Measurements from ENCODE around the gene MED19. TPM values are rescaled to one million over a fixed set of nuclear protein-coding genes. Genes with fewer than 3 reads are reported as not detected.

The MED19 gene
- 10 to 100 TPM; 13.9 to 14.1 TPM for total RNA-seq

GRCh38 chr11:57711414-57712255, at the start of gene MED19:
TSS of gene MED19 (minus strand) at chr11:57712215. CDS start at chr11:57712179, 36 bp downstream.
- Mint-ChIP-seq H3K36me3 (ENCODE audit: low read depth) (peaks cover 22% of the 10 kb centered on the region), H3K4me1 (peaks cover 59% of the 10 kb centered on the region), H3K27ac (peak within 1 kb of the TSS; percentile 90), H3K9me3 (no peaks in the 10 kb centered on the region), H3K27me3 (no peaks in the 10 kb centered on the region), H3K4me3 (peak within 1 kb of the TSS; percentile 98)
- peak; percentile 81 for DNase-seq
- POLR2A ChIA-PET = interaction anchor here (1.0 to 6.8 kb wide), 13 partner anchors 9 to 376 kb away, joined by 3 to 54 read pairs (median 4); partner anchors contain the start of genes CLP1, SELENOH, SSRP1 and TIMM10
- CTCF ChIA-PET = interaction anchor here (0.7 to 4.1 kb wide), 6 partner anchors 58 to 185 kb away, joined by 3 to 20 read pairs (median 4); partner anchors contain the start of gene UBE2L6

- ChIA-PET CTCF (interaction anchor here (1.4 to 1.5 kb wide), 2 partner anchors 13 to 43 kb away, joined by 4 read pairs; no protein-coding TSS in a partner anchor), POLR2A (no interaction called here)
- Mint-ChIP-seq H3K36me3 (ENCODE audit: low read depth) (no peaks in the 10 kb centered on the region), H3K4me3 (no peak overlapping the region), H3K27me3 (peaks cover 4% of the 10 kb centered on the region), H3K4me1 (no peaks in the 10 kb centered on the region), H3K27ac (no peak overlapping the region), H3K9me3 (no peaks in the 10 kb centered on the region)
- no peak for DNase-seq
Measured at GRCh38 chr11:57758174-57758573, 46.2 kb upstream of the MED19 start.

GRCh38 chr11:57752954-57753353, 40.9 kb upstream of the MED19 start:
- POLR2A ChIA-PET = interaction anchor here (2.1 kb wide), 1 partner anchor 11 kb away, joined by 13 read pairs; the partner anchor contains the start of gene SELENOH
- no peak for DNase-seq
- Mint-ChIP-seq H3K27ac (no peak overlapping the region), H3K36me3 (ENCODE audit: low read depth) (peaks cover 9% of the 10 kb centered on the region), H3K4me1 (peaks cover 1% of the 10 kb centered on the region), H3K27me3 (no peaks in the 10 kb centered on the region), H3K4me3 (no peak overlapping the region), H3K9me3 (no peaks in the 10 kb centered on the region)
- CTCF ChIA-PET = interaction anchor here (1.1 to 2.2 kb wide), 2 partner anchors 18 to 47 kb away, joined by 3 to 60 read pairs; no protein-coding TSS in a partner anchor

- peaks cover 14% of the 10 kb centered on the region for H3K36me3 Mint-ChIP-seq (ENCODE audit: low read depth)
Measured at GRCh38 chr11:57751676-57752253, 39.8 kb upstream of the MED19 start, which contains the start of gene BTBD18. TSS of gene BTBD18 (minus strand) at chr11:57751819. CDS start at chr11:57751188, 631 bp downstream.

GRCh38 chr11:57751176-57751575, 39.2 kb upstream of the MED19 start:
- Mint-ChIP-seq H3K36me3 (ENCODE audit: low read depth) (peaks cover 18% of the 10 kb centered on the region), H3K27ac (no peak overlapping the region), H3K9me3 (no peaks in the 10 kb centered on the region), H3K27me3 (no peaks in the 10 kb centered on the region), H3K4me1 (peaks cover 4% of the 10 kb centered on the region), H3K4me3 (no peak overlapping the region)
- DNase-seq = no peak
- CTCF ChIA-PET = interaction anchor here (0.5 to 2.2 kb wide), 11 partner anchors 10 to 84 kb away, joined by 3 to 60 read pairs (median 3); partner anchors contain the start of gene SELENOH
- POLR2A ChIA-PET = interaction anchor here (1.0 to 2.1 kb wide), 2 partner anchors 9 to 49 kb away, joined by 4 to 13 read pairs; partner anchors contain the start of gene SELENOH

More at GRCh38 chr11:57751676-57752253, 39.8 kb upstream of the MED19 start, which contains the start of gene BTBD18:
- no peak for DNase-seq
- no peak within 1 kb of the TSS for H3K27ac Mint-ChIP-seq
- H3K4me3 Mint-ChIP-seq = no peak within 1 kb of the TSS
- peaks cover 4% of the 10 kb centered on the region for H3K4me1 Mint-ChIP-seq
- ChIA-PET CTCF (interaction anchor here (0.5 to 2.2 kb wide), 13 partner anchors 9 to 84 kb away, joined by 3 to 60 read pairs (median 3); partner anchors contain the start of gene SELENOH), POLR2A (interaction anchor here (0.8 to 2.1 kb wide), 3 partner anchors 10 to 49 kb away, joined by 3 to 13 read pairs (median 4); partner anchors contain the start of gene SELENOH)
- no peaks in the 10 kb centered on the region for H3K9me3 Mint-ChIP-seq
- H3K27me3 Mint-ChIP-seq = no peaks in the 10 kb centered on the region

GRCh38 chr11:57746920-57747319, 34.9 kb upstream of the MED19 start:
- Mint-ChIP-seq H3K4me3 (no peak overlapping the region), H3K27ac (no peak overlapping the region), H3K4me1 (peaks cover 19% of the 10 kb centered on the region), H3K27me3 (no peaks in the 10 kb centered on the region), H3K36me3 (ENCODE audit: low read depth) (peaks cover 48% of the 10 kb centered on the region), H3K9me3 (no peaks in the 10 kb centered on the region)
- ChIA-PET CTCF (interaction anchor here (5.4 kb wide), 1 partner anchor 54 kb away, joined by 37 read pairs; no protein-coding TSS in a partner anchor), POLR2A (interaction anchor here (0.9 kb wide), 1 partner anchor 18 kb away, joined by 3 read pairs; no protein-coding TSS in a partner anchor)
- no peak for DNase-seq

- Mint-ChIP-seq H3K9me3 (no peaks in the 10 kb centered on the region), H3K27ac (no peak overlapping the region), H3K4me1 (peaks cover 27% of the 10 kb centered on the region), H3K27me3 (no peaks in the 10 kb centered on the region), H3K4me3 (no peak overlapping the region), H3K36me3 (ENCODE audit: low read depth) (peaks cover 55% of the 10 kb centered on the region)
- no peak for DNase-seq
- POLR2A ChIA-PET = interaction anchor here (1.1 kb wide), 1 partner anchor 33 kb away, joined by 4 read pairs; the partner anchor contains the start of genes MED19 and TMX2
- CTCF ChIA-PET = interaction anchor here (1.2 to 5.4 kb wide), 2 partner anchors 13 to 56 kb away, joined by 4 to 37 read pairs; no protein-coding TSS in a partner anchor
Measured at GRCh38 chr11:57745206-57745605, 33.2 kb upstream of the MED19 start.

- peak overlapping the region; percentile 36 for H3K27ac Mint-ChIP-seq
- DNase-seq = no peak
- no peak overlapping the region for H3K4me3 Mint-ChIP-seq
- no peaks in the 10 kb centered on the region for H3K27me3 Mint-ChIP-seq
- H3K9me3 Mint-ChIP-seq = no peaks in the 10 kb centered on the region
- peaks cover 59% of the 10 kb centered on the region for H3K36me3 Mint-ChIP-seq (ENCODE audit: low read depth)
- ChIA-PET CTCF (no interaction called here), POLR2A (interaction anchor here (1.1 to 1.3 kb wide), 2 partner anchors 33 to 56 kb away, joined by 4 to 5 read pairs; partner anchors contain the start of genes MED19 and TMX2)
- H3K4me1 Mint-ChIP-seq = peaks cover 30% of the 10 kb centered on the region
Measured at GRCh38 chr11:57744357-57744756, 32.3 kb upstream of the MED19 start.

GRCh38 chr11:57742087-57742452, 30.1 kb upstream of the MED19 start:
- H3K27ac Mint-ChIP-seq = peak overlapping the region; percentile 95
- POLR2A ChIA-PET = interaction anchor here (0.7 to 3.1 kb wide), 28 partner anchors 10 to 1402 kb away, joined by 3 to 54 read pairs (median 4); partner anchors contain the start of genes BTBD18, CLP1, FAM111B and MED19
- CTCF ChIA-PET = interaction anchor here (0.6 to 4.1 kb wide), 6 partner anchors 10 to 174 kb away, joined by 4 to 35 read pairs (median 4); partner anchors contain the start of genes BTBD18 and UBE2L6
- no peaks in the 10 kb centered on the region for H3K9me3 Mint-ChIP-seq
- H3K27me3 Mint-ChIP-seq = no peaks in the 10 kb centered on the region
- H3K4me1 Mint-ChIP-seq = peaks cover 28% of the 10 kb centered on the region
- peak overlapping the region; percentile 98 for H3K4me3 Mint-ChIP-seq
- peaks cover 68% of the 10 kb centered on the region for H3K36me3 Mint-ChIP-seq (ENCODE audit: low read depth)
- DNase-seq = no peak

- peak within 1 kb of the TSS; percentile 98 for H3K4me3 Mint-ChIP-seq
- peak within 1 kb of the TSS; percentile 95 for H3K27ac Mint-ChIP-seq
- CTCF ChIA-PET = interaction anchor here (0.6 to 4.1 kb wide), 7 partner anchors 10 to 174 kb away, joined by 3 to 35 read pairs (median 4); partner anchors contain the start of genes BTBD18 and UBE2L6
- peaks cover 62% of the 10 kb centered on the region for H3K36me3 Mint-ChIP-seq (ENCODE audit: low read depth)
- no peaks in the 10 kb centered on the region for H3K9me3 Mint-ChIP-seq
- H3K27me3 Mint-ChIP-seq = no peaks in the 10 kb centered on the region
- peaks cover 26% of the 10 kb centered on the region for H3K4me1 Mint-ChIP-seq
- POLR2A ChIA-PET = interaction anchor here (0.7 to 3.1 kb wide), 30 partner anchors 10 to 1403 kb away, joined by 3 to 54 read pairs (median 4); partner anchors contain the start of genes BTBD18, CLP1, FAM111B and MED19
- DNase-seq = peak; percentile 96
Measured at GRCh38 chr11:57741132-57742086, 29.4 kb upstream of the MED19 start, which contains the start of gene SELENOH. TSS of gene SELENOH (plus strand) at chr11:57741491. CDS start at chr11:57741596, 105 bp downstream.

GRCh38 chr11:57735619-57736298, 23.7 kb upstream of the MED19 start:
- Mint-ChIP-seq H3K4me1 (peaks cover 19% of the 10 kb centered on the region), H3K27ac (peak overlapping the region; percentile 17), H3K27me3 (no peaks in the 10 kb centered on the region), H3K4me3 (no peak overlapping the region), H3K9me3 (no peaks in the 10 kb centered on the region), H3K36me3 (ENCODE audit: low read depth) (peaks cover 27% of the 10 kb centered on the region)
- CTCF ChIA-PET = interaction anchor here (1.1 to 1.4 kb wide), 4 partner anchors 21 to 243 kb away, joined by 3 to 5 read pairs (median 4); no protein-coding TSS in a partner anchor
- no peak for DNase-seq
- POLR2A ChIA-PET = interaction anchor here (1.0 to 1.2 kb wide), 2 partner anchors 26 to 68 kb away, joined by 3 to 4 read pairs; no protein-coding TSS in a partner anchor

All from activated CD4-positive, alpha-beta memory T cell treated with anti-CD3 and anti-CD28 coated beads, Interleukin-2, amount 10 ng/mL, durations not matched to agents 7 days and 5 days (primary cell).